H1 (cell line): ENCODE measurements around the gene WDR43. TPM values are rescaled to one million over a fixed set of nuclear protein-coding genes. Genes with fewer than 3 reads are reported as not detected.

Experiments
- CHD1 ChIP-seq: IDR thresholded peaks from 2 replicates; pipeline ENCODE4 v1.6.1; 2012; ENCODE audit warnings: low read depth, low read length, improper control_type of control experiment
- CTBP2 ChIP-seq: IDR thresholded peaks from 2 replicates; pipeline ENCODE4 v1.7.0; 2011; ENCODE audit warnings: borderline replicate concordance, mild to moderate bottlenecking, moderate library complexity, mixed read lengths, low read length; ENCODE audit not compliant: insufficient read depth, insufficient read length
- E2F6 ChIP-seq: IDR thresholded peaks from 2 replicates; pipeline ENCODE4 v1.6.1; 2012; ENCODE audit warnings: inconsistent platforms
- EP300 ChIP-seq, 2 experiments: IDR thresholded peaks; 1 replicate in 1 of 2; 2 replicates in 1 of 2; pipeline ENCODE4 v1.6.1; 2011 to 2012; ENCODE audit warnings: low read depth in 2 of 2, low read length in 2 of 2, mild to moderate bottlenecking in 2 of 2, borderline replicate concordance in 1 of 2, inconsistent platforms in 1 of 2, moderate library complexity in 1 of 2
- RXRA ChIP-seq: IDR thresholded peaks from 2 replicates; pipeline ENCODE4 v1.6.1; 2011; ENCODE audit warnings: low read depth, mild to moderate bottlenecking, low read length, moderate library complexity; ENCODE audit not compliant: insufficient read depth
- polyA plus RNA-seq, 7 experiments: library from polyadenylated mRNA; depleted of rRNA in 3 of 7; stranded (reverse) in 5 of 7; unstranded in 2 of 7; fragments of >200 nt in 5 of 7; fragments of 200-250 nt in 2 of 7; gene quantifications; 1 replicate in 5 of 7; 2 replicates in 1 of 7; 4 replicates in 1 of 7; pipeline versions ENCODE4 v1.2.1 to v1.2.3, GENCODE V29; 2011 to 2013; ENCODE audit warnings: missing spikeins in 2 of 7, mixed read lengths in 2 of 7
- total RNA-seq: library from RNA; stranded (reverse); fragmentation: NEBNext Ultra II Directional; extraction: Animal tissue kit (Norgen Biotek cat#: 25700); gene quantifications from 2 replicates; pipeline ENCODE4 v1.2.1, GENCODE V29; 2021

WDR43 gene
- total and polyA plus RNA-seq, 2 of the 8 experiments (the other 6 are each of a cell fraction or from before 2014, with no cell fraction given), result 57.8 to 142 TPM

- TF ChIP-seq E2F6 (no peak), CTBP2 (no peak), CHD1 (no peak), RXRA (no peak), EP300 (IDR thresholded peaks at IDR 0.05; ENCODE audit: borderline replicate concordance in 1 of 2, low read depth in 2 of 2, low read length in 2 of 2) (no peak)
These were observed 35.1 kb downstream of the WDR43 start (continued) for GRCh38 chr2:28929581-28929980.
